Measurements from ENCODE around the gene GOLPH3.

Gene GOLPH3

DNA sequence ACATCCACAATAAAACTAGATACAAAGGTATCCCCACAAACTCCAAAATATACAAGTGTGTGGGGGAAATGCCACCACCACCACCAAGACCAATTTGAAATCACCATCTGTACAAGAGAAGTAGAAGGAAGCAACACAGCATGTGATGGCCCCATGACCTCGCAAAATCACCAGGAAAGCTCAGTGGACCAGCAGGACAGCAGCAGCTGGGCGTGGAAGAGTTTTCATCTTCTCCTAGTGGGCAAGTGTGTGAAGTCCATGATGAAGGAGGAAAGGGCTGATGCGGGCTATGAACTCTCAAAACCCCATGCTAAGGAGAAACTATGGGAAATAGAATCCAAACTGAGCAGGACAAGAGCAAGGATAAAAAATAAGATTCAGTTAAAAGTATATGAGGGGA, 58.1 kb downstream of the GOLPH3 start:
- no peak for DNase-seq (ENCODE audit: extremely low read depth, low read depth)
- no peak overlapping the region for H3K4me3 ChIP-seq (replicated peaks; ENCODE audit: low read depth, low read length)
- TF ChIP-seq, protein P1, sequence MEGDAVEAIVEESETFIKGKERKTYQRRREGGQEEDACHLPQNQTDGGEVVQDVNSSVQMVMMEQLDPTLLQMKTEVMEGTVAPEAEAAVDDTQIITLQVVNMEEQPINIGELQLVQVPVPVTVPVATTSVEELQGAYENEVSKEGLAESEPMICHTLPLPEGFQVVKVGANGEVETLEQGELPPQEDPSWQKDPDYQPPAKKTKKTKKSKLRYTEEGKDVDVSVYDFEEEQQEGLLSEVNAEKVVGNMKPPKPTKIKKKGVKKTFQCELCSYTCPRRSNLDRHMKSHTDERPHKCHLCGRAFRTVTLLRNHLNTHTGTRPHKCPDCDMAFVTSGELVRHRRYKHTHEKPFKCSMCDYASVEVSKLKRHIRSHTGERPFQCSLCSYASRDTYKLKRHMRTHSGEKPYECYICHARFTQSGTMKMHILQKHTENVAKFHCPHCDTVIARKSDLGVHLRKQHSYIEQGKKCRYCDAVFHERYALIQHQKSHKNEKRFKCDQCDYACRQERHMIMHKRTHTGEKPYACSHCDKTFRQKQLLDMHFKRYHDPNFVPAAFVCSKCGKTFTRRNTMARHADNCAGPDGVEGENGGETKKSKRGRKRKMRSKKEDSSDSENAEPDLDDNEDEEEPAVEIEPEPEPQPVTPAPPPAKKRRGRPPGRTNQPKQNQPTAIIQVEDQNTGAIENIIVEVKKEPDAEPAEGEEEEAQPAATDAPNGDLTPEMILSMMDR (IDR thresholded peaks at IDR 0.05; ENCODE audit: low read depth, low read length, missing control alignments) = no peak

- DNase-seq (ENCODE audit: extremely low read depth, low read depth) = no peak
- TF ChIP-seq, protein P1 (IDR thresholded peaks at IDR 0.05; ENCODE audit: low read depth, low read length, missing control alignments) = no peak
- H3K4me3 ChIP-seq (replicated peaks; ENCODE audit: low read depth, low read length) = no peak overlapping the region
Measured at GRCh38 chr5:32110111-32110696, 63.9 kb downstream of the GOLPH3 start.

GRCh38 chr5:32109236-32109635, 64.9 kb downstream of the GOLPH3 start:
- DNase-seq (ENCODE audit: extremely low read depth, low read depth) = no peak
- no peak overlapping the region for H3K4me3 ChIP-seq (replicated peaks; ENCODE audit: low read depth, low read length)
- TF ChIP-seq, protein P1 (IDR thresholded peaks at IDR 0.05; ENCODE audit: low read depth, low read length, missing control alignments) = no peak

- TF ChIP-seq, protein P1 (IDR thresholded peaks at IDR 0.05; ENCODE audit: low read depth, low read length, missing control alignments) = no peak
- H3K4me3 ChIP-seq (replicated peaks; ENCODE audit: low read depth, low read length) = no peak overlapping the region
- DNase-seq (ENCODE audit: extremely low read depth, low read depth) = no peak
Measured at GRCh38 chr5:32108167-32108566, 66.0 kb downstream of the GOLPH3 start.

- TF ChIP-seq, protein P1 (IDR thresholded peaks at IDR 0.05; ENCODE audit: low read depth, low read length, missing control alignments) = no peak
- H3K4me3 ChIP-seq (replicated peaks; ENCODE audit: low read depth, low read length) = no peak overlapping the region
- DNase-seq (ENCODE audit: extremely low read depth, low read depth) = no peak
Measured at GRCh38 chr5:32107291-32107690, 66.8 kb downstream of the GOLPH3 start.

- H3K4me3 ChIP-seq (replicated peaks; ENCODE audit: low read depth, low read length) = no peak overlapping the region
- TF ChIP-seq, protein P1 (IDR thresholded peaks at IDR 0.05; ENCODE audit: low read depth, low read length, missing control alignments) = no peak
- no peak for DNase-seq (ENCODE audit: extremely low read depth, low read depth)
Measured at GRCh38 chr5:32103521-32103920, 70.6 kb downstream of the GOLPH3 start.

All from HFF-Myc (cell line).